ENCODE results near the gene WBP1L.
A peak's percentile ranks its signal among the peaks of the same experiment; 100 is the strongest.

WBP1L gene

DNA sequence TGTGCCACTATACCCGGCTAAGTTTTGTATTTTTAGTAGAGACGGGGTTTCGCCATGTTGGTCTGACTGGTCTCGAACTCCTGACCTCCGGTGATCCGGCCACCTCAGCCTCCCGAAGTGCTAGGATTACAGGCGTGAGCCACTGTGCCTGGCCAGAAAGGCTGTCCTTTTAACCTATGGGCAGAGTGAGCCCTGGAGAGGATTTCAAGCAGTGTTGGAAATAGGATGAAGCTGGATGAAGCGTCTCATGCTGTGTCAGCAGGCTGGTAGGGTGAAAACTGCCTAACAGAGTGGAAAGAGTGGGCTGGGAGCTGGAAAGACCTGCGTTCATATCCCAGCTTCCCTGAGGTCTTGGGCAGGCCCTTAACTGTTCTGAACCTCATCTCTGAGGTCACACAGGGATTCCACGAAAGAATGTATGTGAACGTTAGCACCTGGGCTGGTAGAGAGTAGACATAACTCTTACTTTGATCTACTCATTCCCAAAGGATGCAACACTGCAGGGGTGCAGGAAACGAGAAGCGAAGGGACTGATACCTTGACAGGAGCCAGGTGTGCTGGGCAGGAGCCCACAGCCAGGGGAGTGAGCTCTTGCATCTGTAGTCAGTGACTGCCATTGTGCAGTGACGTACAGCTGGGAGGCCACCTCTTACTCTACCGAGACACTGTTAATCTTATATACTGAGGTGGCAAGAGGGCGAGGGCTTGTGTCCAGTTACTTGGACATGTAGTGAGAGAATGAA lies 34.1 kb downstream of the WBP1L start:
- H3K4me3 ChIP-seq (ENCODE audit: low read depth, low read length): no peak overlapping the region
- peaks cover 46 to 69% of the 10 kb centered on the region in 2 experiments for H3K4me1 ChIP-seq (ENCODE audit: control insufficient read depth in 1 of 2, insufficient read depth in 2 of 2, low read length in 2 of 2)
- H2BK120ac ChIP-seq (ENCODE audit: insufficient read depth, low read length, poor library complexity): peak overlapping the region; percentile 99
- peak overlapping the region; percentile 99 for H2BK5ac ChIP-seq (ENCODE audit: low read depth, low read length, poor library complexity)
- H3K4me2 ChIP-seq (ENCODE audit: low read length): peak overlapping the region; percentile 47
- H3K9ac ChIP-seq (ENCODE audit: low read length): no peak overlapping the region
- peak overlapping the region; percentile 62 for H4K8ac ChIP-seq (ENCODE audit: low read depth, low read length)
- peak overlapping the region; percentile 98 for H2BK12ac ChIP-seq (ENCODE audit: low read length)
- H3K23ac ChIP-seq (ENCODE audit: low read length): no peak overlapping the region
- no CpG with 5 or more reads among the region's 17 CpGs for WGBS (ENCODE audit: extremely low coverage, insufficient coverage, insufficient read length)
- peak overlapping the region; percentile 87 for H3K14ac ChIP-seq (ENCODE audit: low read length)
- H4K91ac ChIP-seq (ENCODE audit: low read depth, low read length): peak overlapping the region; percentile 99
- peaks cover 3 to 5% of the 10 kb centered on the region in 2 experiments for H3K36me3 ChIP-seq (ENCODE audit: control insufficient read depth in 1 of 2, insufficient read depth in 2 of 2, low read length in 2 of 2)
- peak overlapping the region; percentile 97 for H2AK5ac ChIP-seq (ENCODE audit: low read length)
- peak overlapping the region; percentile 55 for H4K12ac ChIP-seq (ENCODE audit: low read depth, low read length)
- H2AFZ ChIP-seq (ENCODE audit: insufficient read depth, low read length, poor library complexity): peak overlapping the region; percentile 53
- H3K79me1 ChIP-seq (ENCODE audit: low read length): peaks cover 61% of the 10 kb centered on the region
- peaks cover 32% of the 10 kb centered on the region for H3K79me2 ChIP-seq (ENCODE audit: control insufficient read depth, insufficient read depth, low read length, poor library complexity)
- peak; percentile 92 to 94 for DNase-seq
- H3K9me3 ChIP-seq (ENCODE audit: insufficient read depth, low read depth, low read length): peaks cover 3% of the 10 kb centered on the region
- H3K18ac ChIP-seq (ENCODE audit: low read length): peak overlapping the region; percentile 97
- peak overlapping the region; percentile 85 for H3K4ac ChIP-seq (ENCODE audit: low read depth, low read length)
- peak overlapping the region; percentile 100 for H3K27ac ChIP-seq (ENCODE audit: low read depth, low read length)
- no peaks in the 10 kb centered on the region for H3K27me3 ChIP-seq (ENCODE audit: insufficient read depth, low read length)

- H3K27ac ChIP-seq (ENCODE audit: low read depth, low read length): peak overlapping the region; percentile 91
- peaks cover 3 to 5% of the 10 kb centered on the region in 2 experiments for H3K36me3 ChIP-seq (ENCODE audit: control insufficient read depth in 1 of 2, insufficient read depth in 2 of 2, low read length in 2 of 2)
- H3K27me3 ChIP-seq (ENCODE audit: insufficient read depth, low read length): no peaks in the 10 kb centered on the region
- no peak overlapping the region for H4K12ac ChIP-seq (ENCODE audit: low read depth, low read length)
- peaks cover 3% of the 10 kb centered on the region for H3K9me3 ChIP-seq (ENCODE audit: insufficient read depth, low read depth, low read length)
- H4K91ac ChIP-seq (ENCODE audit: low read depth, low read length): peak overlapping the region; percentile 78
- H3K79me2 ChIP-seq (ENCODE audit: control insufficient read depth, insufficient read depth, low read length, poor library complexity): peaks cover 32% of the 10 kb centered on the region
- DNase-seq: peak in 1 of 2 donors; percentile 41
- WGBS (ENCODE audit: extremely low coverage, insufficient coverage, insufficient read length): no CpG with 5 or more reads among the region's 2 CpGs
- H2BK12ac ChIP-seq (ENCODE audit: low read length): peak overlapping the region; percentile 37
- H3K9ac ChIP-seq (ENCODE audit: low read length): no peak overlapping the region
- H3K79me1 ChIP-seq (ENCODE audit: low read length): peaks cover 63% of the 10 kb centered on the region
- no peak overlapping the region for H3K4me2 ChIP-seq (ENCODE audit: low read length)
- H3K4me1 ChIP-seq (ENCODE audit: control insufficient read depth in 1 of 2, insufficient read depth in 2 of 2, low read length in 2 of 2): peaks cover 54 to 77% of the 10 kb centered on the region in 2 experiments
- H2BK120ac ChIP-seq (ENCODE audit: insufficient read depth, low read length, poor library complexity): peak overlapping the region; percentile 45
- H3K4ac ChIP-seq (ENCODE audit: low read depth, low read length): no peak overlapping the region
- no peak overlapping the region for H4K8ac ChIP-seq (ENCODE audit: low read depth, low read length)
- H2BK5ac ChIP-seq (ENCODE audit: low read depth, low read length, poor library complexity): peak overlapping the region; percentile 85
- H3K14ac ChIP-seq (ENCODE audit: low read length): peak overlapping the region; percentile 4
- no peak overlapping the region for H3K23ac ChIP-seq (ENCODE audit: low read length)
- no peak overlapping the region for H2AK5ac ChIP-seq (ENCODE audit: low read length)
- no peak overlapping the region for H3K18ac ChIP-seq (ENCODE audit: low read length)
- H2AFZ ChIP-seq (ENCODE audit: insufficient read depth, low read length, poor library complexity): no peak overlapping the region
- H3K4me3 ChIP-seq (ENCODE audit: low read depth, low read length): no peak overlapping the region
Measured at GRCh38 chr10:102778781-102779180, 35.0 kb downstream of the WBP1L start.

DNA sequence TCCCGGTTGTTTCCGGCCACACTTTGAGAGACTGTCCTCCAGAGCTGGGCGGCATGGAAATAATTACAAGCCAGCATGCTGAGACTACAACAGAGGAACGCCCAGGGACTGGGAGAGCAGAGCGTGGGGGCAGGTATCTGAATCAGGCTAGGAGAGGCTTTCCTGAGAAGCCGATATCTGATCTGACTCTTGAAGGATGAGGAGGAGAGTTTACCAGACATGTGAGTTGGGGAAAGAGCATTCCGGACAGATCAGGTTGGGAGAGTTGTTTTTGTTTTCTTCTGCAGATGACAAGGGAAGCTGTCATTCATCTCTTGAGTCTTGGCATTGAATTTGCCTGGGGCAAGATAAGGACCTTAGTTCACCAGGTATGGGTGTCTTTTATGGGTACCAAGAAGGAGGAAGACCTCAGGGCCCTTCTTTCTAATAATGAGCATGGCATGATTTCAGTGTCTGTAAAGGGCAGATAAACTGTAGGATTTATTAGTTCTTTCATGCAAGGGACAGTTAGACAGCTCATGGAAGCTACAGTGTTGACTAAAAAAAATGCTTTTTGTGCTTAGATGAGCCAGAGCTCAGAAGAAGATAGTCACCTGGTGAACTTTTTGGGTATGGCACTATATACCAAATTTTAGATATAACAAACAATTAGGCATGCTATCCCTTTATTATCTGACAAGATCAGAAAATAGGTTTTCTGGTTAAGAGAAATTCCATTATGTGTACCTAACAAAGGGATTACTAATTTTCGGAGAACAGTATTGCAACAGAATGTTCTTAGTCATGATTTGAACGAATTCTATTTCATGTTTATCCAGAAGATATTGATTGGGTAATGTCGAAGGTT lies 36.2 kb downstream of the WBP1L start:
- peak overlapping the region; percentile 91 for H3K27ac ChIP-seq (ENCODE audit: low read depth, low read length)
- WGBS (ENCODE audit: extremely low coverage, insufficient coverage, insufficient read length): no CpG with 5 or more reads among the region's 10 CpGs
- H3K36me3 ChIP-seq (ENCODE audit: control insufficient read depth in 1 of 2, insufficient read depth in 2 of 2, low read length in 2 of 2): peaks cover 3% of the 10 kb centered on the region in 2 experiments
- H4K12ac ChIP-seq (ENCODE audit: low read depth, low read length): no peak overlapping the region
- H3K79me1 ChIP-seq (ENCODE audit: low read length): peaks cover 53% of the 10 kb centered on the region
- no peaks in the 10 kb centered on the region for H3K27me3 ChIP-seq (ENCODE audit: insufficient read depth, low read length)
- H3K4me1 ChIP-seq (ENCODE audit: control insufficient read depth in 1 of 2, insufficient read depth in 2 of 2, low read length in 2 of 2): peaks cover 45 to 67% of the 10 kb centered on the region in 2 experiments
- H3K14ac ChIP-seq (ENCODE audit: low read length): no peak overlapping the region
- DNase-seq: peak; percentile 97
- H3K9me3 ChIP-seq (ENCODE audit: insufficient read depth, low read depth, low read length): no peaks in the 10 kb centered on the region
- H3K23ac ChIP-seq (ENCODE audit: low read length): no peak overlapping the region
- H2BK5ac ChIP-seq (ENCODE audit: low read depth, low read length, poor library complexity): no peak overlapping the region
- peaks cover 27% of the 10 kb centered on the region for H3K79me2 ChIP-seq (ENCODE audit: control insufficient read depth, insufficient read depth, low read length, poor library complexity)
- no peak overlapping the region for H2BK12ac ChIP-seq (ENCODE audit: low read length)
- no peak overlapping the region for H3K9ac ChIP-seq (ENCODE audit: low read length)
- no peak overlapping the region for H4K8ac ChIP-seq (ENCODE audit: low read depth, low read length)
- no peak overlapping the region for H2AFZ ChIP-seq (ENCODE audit: insufficient read depth, low read length, poor library complexity)
- H2BK120ac ChIP-seq (ENCODE audit: insufficient read depth, low read length, poor library complexity): no peak overlapping the region
- H3K4me3 ChIP-seq (ENCODE audit: low read depth, low read length): no peak overlapping the region
- H3K4me2 ChIP-seq (ENCODE audit: low read length): peak overlapping the region; percentile 41
- H2AK5ac ChIP-seq (ENCODE audit: low read length): no peak overlapping the region
- H3K4ac ChIP-seq (ENCODE audit: low read depth, low read length): no peak overlapping the region
- H3K18ac ChIP-seq (ENCODE audit: low read length): no peak overlapping the region
- no peak overlapping the region for H4K91ac ChIP-seq (ENCODE audit: low read depth, low read length)

- H3K4me2 ChIP-seq (ENCODE audit: low read length): no peak overlapping the region
- peaks cover 40 to 63% of the 10 kb centered on the region in 2 experiments for H3K4me1 ChIP-seq (ENCODE audit: control insufficient read depth in 1 of 2, insufficient read depth in 2 of 2, low read length in 2 of 2)
- H3K9me3 ChIP-seq (ENCODE audit: insufficient read depth, low read depth, low read length): no peaks in the 10 kb centered on the region
- H3K9ac ChIP-seq (ENCODE audit: low read length): no peak overlapping the region
- H2BK12ac ChIP-seq (ENCODE audit: low read length): no peak overlapping the region
- H3K14ac ChIP-seq (ENCODE audit: low read length): no peak overlapping the region
- peaks cover 24% of the 10 kb centered on the region for H3K79me2 ChIP-seq (ENCODE audit: control insufficient read depth, insufficient read depth, low read length, poor library complexity)
- H2BK5ac ChIP-seq (ENCODE audit: low read depth, low read length, poor library complexity): peak overlapping the region; percentile 0
- no peak for DNase-seq
- H3K36me3 ChIP-seq (ENCODE audit: control insufficient read depth in 1 of 2, insufficient read depth in 2 of 2, low read length in 2 of 2): peaks cover 3 to 4% of the 10 kb centered on the region in 2 experiments
- no peak overlapping the region for H2AFZ ChIP-seq (ENCODE audit: insufficient read depth, low read length, poor library complexity)
- H3K4me3 ChIP-seq (ENCODE audit: low read depth, low read length): no peak overlapping the region
- WGBS (ENCODE audit: extremely low coverage, insufficient coverage, insufficient read length): no CpG with 5 or more reads among the region's 1 CpG
- no peak overlapping the region for H2BK120ac ChIP-seq (ENCODE audit: insufficient read depth, low read length, poor library complexity)
- H3K23ac ChIP-seq (ENCODE audit: low read length): no peak overlapping the region
- H3K27me3 ChIP-seq (ENCODE audit: insufficient read depth, low read length): no peaks in the 10 kb centered on the region
- no peak overlapping the region for H4K12ac ChIP-seq (ENCODE audit: low read depth, low read length)
- no peak overlapping the region for H4K8ac ChIP-seq (ENCODE audit: low read depth, low read length)
- no peak overlapping the region for H2AK5ac ChIP-seq (ENCODE audit: low read length)
- H3K79me1 ChIP-seq (ENCODE audit: low read length): peaks cover 48% of the 10 kb centered on the region
- H3K4ac ChIP-seq (ENCODE audit: low read depth, low read length): no peak overlapping the region
- no peak overlapping the region for H3K18ac ChIP-seq (ENCODE audit: low read length)
- H3K27ac ChIP-seq (ENCODE audit: low read depth, low read length): peak overlapping the region; percentile 7
- peak overlapping the region; percentile 20 for H4K91ac ChIP-seq (ENCODE audit: low read depth, low read length)
Measured at GRCh38 chr10:102780527-102780808, 36.7 kb downstream of the WBP1L start.
